Activated naive CD8-positive, alpha-beta T cell (primary cell): ENCODE results near the gene PODXL.
A peak's percentile ranks its signal among the peaks of the same experiment; 100 is the strongest.

Experiments
- H3K27ac Mint-ChIP-seq: one replicate; pipeline ENCODE4 v1.8.0; 2021; ENCODE audit warnings: mixed read lengths
- H3K27me3 Mint-ChIP-seq: one replicate; pipeline ENCODE4 v1.8.0; 2021; ENCODE audit warnings: mixed read lengths
- H3K36me3 Mint-ChIP-seq: one replicate; pipeline ENCODE4 v1.8.0; 2021; ENCODE audit warnings: mixed read lengths
- H3K4me1 Mint-ChIP-seq: one replicate; pipeline ENCODE4 v1.8.0; 2021; ENCODE audit warnings: low read depth, mixed read lengths
- H3K4me3 Mint-ChIP-seq: one replicate; pipeline ENCODE4 v1.8.0; 2021; ENCODE audit warnings: mild to moderate bottlenecking, mixed read lengths
- H3K9me3 Mint-ChIP-seq: one replicate; pipeline ENCODE4 v1.8.0; 2021; ENCODE audit warnings: low read depth, mixed read lengths

Gene PODXL

DNA sequence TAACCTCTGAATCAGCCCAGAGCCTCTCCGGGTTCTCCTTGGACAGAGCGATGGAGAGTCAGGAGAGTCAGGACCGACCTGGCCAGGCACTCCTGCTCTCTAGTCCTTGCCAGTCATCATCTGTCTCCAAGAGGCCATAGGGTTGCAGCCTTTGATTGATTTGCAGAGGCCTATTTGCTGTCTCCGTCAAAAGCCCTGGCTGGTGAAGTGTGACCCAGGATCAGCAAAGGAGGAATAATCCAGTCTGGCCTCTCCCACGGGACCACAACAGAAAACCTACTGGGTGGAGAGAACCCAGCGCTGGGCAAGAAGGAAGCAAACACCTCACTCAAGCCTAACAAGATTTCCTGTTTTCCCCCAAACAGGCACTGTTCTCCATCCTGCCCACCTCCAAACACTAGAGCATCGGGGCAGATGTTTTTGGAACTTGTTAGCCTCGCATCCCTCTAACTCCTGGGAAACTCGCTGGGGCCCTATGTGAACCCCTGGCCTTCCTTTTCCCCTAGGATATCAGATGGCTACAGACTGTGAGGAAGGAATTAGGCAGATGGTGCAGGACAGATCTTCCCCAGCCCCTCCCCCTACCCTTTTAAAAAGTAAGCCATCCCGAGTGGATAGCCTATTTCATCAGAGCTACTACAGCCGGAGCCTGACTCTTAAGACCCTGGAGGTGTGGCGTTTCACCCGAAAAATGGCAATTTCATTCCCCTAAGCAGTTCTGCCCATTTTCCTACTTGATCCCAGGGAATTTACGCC, 54.3 kb downstream of the PODXL start:
- peaks cover 41% of the 10 kb centered on the region for H3K4me1 Mint-ChIP-seq
- H3K4me3 Mint-ChIP-seq = no peak overlapping the region
- H3K36me3 Mint-ChIP-seq = no peaks in the 10 kb centered on the region
- no peaks in the 10 kb centered on the region for H3K9me3 Mint-ChIP-seq
- no peaks in the 10 kb centered on the region for H3K27me3 Mint-ChIP-seq
- H3K27ac Mint-ChIP-seq = peak overlapping the region; percentile 54

DNA sequence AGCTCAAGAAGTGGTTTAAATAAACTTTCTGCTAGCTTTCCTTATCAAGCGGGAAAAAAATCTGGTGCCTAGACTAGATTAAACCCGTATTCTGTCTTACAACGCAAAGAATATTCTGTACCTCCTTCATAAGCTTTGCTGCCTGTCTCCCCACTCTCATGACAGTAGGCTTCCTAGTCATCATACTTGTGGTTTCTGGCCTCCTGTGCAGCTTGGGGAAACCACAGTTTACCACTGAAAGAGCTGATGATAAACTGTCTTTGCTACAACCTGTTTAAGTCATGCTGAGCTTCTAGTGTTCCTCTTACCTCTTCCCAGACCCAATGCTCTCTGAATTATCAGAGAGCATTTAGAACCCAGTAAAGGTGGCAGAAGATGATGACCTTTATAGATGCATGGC, 55.0 kb downstream of the PODXL start:
- Mint-ChIP-seq H3K27ac (peak overlapping the region; percentile 84), H3K4me3 (peak overlapping the region; percentile 20), H3K27me3 (no peaks in the 10 kb centered on the region), H3K9me3 (no peaks in the 10 kb centered on the region), H3K36me3 (peaks cover 2% of the 10 kb centered on the region), H3K4me1 (peaks cover 41% of the 10 kb centered on the region)

DNA sequence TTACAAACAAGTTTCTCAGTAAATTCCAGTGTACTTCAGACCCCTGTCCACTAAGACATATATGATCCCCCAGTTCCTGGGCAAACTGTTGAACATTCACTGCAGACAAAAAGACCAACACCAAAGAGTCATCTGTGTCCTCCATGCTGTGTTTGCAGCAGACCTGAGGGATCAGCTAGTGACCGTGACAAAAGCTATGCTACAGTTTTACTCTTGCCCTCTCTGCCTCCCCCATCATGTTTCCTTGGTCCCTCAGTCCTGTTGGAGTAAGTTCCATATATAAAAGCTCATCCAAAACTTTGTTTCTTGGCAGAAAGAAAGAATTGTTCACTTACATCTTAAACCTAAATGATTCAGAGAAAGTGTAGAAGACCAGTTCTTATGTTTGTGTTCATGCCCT, 56.1 kb downstream of the PODXL start:
- H3K9me3 Mint-ChIP-seq = no peaks in the 10 kb centered on the region
- peaks cover 41% of the 10 kb centered on the region for H3K4me1 Mint-ChIP-seq
- H3K4me3 Mint-ChIP-seq = no peak overlapping the region
- peak overlapping the region; percentile 79 for H3K27ac Mint-ChIP-seq
- H3K36me3 Mint-ChIP-seq = peaks cover 2% of the 10 kb centered on the region
- no peaks in the 10 kb centered on the region for H3K27me3 Mint-ChIP-seq

DNA sequence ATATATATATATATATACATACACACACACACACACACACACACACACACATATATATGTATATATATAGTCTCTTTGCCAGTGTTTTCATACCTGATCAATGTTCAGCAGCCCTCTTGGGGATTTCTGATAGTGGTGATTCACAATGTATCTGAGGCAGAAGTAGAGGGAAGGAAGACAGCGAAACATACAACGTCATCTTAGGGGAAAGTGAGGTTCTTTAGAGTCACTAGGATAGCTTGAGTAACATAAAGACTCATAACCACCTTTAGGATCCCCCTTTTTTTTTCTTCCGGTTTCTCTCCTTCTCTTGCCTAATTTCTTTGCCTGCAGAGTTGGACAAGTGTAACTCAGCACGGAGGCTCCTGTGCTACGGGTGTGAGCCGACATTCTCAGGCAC, 56.6 kb downstream of the PODXL start:
- peak overlapping the region; percentile 37 for H3K27ac Mint-ChIP-seq

DNA sequence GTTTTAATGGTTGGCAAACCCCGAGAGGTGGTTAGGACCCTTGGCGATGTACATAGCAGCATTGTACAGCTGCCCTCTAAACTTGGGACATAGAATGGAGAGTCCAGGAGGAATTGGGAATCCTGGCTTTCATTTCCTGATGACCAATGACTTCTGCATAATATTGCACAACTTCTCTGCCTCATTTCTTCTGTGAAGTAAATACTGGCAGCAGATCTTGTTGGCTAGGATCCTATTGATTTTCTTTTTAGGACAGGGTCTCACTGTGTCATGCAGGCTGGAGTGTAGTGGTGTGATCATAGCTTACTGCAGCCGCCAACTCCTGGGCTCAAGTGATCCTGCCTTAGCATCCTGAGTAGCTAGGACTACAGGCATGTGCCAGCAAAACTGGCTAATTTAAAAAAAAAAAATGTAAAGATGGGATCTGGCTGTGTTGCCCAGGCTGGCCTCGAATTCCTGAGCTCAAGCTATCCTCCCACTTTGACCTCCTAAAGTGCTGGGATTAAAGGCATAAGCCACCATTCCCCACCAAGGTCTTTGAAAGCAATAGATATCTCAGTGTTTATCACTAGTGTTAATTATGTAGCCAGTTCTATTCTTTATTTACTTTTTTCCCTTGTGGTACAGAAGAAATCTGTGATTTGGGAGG, 58.1 kb downstream of the PODXL start:
- Mint-ChIP-seq H3K9me3 (no peaks in the 10 kb centered on the region), H3K27me3 (no peaks in the 10 kb centered on the region), H3K4me3 (no peak overlapping the region), H3K36me3 (peaks cover 5% of the 10 kb centered on the region), H3K27ac (no peak overlapping the region), H3K4me1 (peaks cover 34% of the 10 kb centered on the region)

More for the DNA sequence above, 56.6 kb downstream of the PODXL start:
- Mint-ChIP-seq H3K4me3 (no peak overlapping the region), H3K36me3 (peaks cover 5% of the 10 kb centered on the region), H3K4me1 (peaks cover 38% of the 10 kb centered on the region), H3K27me3 (no peaks in the 10 kb centered on the region), H3K9me3 (no peaks in the 10 kb centered on the region)

DNA sequence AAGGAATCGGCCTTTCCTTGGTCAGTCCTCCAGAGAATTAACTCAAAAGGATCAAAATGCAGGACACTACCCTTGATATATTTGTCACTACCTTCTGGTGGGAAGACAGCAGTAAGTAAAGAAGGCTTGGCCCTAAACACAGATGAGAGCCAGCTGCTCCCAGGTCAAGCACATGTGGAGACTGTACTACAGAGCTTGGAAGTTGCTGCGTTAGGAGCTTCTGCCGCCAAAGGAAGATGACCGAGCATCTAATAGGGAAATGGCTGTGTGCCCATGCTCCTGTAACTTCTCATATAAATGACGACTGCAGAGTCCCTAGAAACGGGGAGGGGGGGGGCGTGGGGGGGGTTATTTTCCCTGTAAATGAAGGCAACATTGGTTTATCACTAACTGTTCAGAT, 59.0 kb downstream of the PODXL start:
- Mint-ChIP-seq H3K4me1 (peaks cover 26% of the 10 kb centered on the region), H3K27ac (no peak overlapping the region), H3K4me3 (no peak overlapping the region), H3K36me3 (peaks cover 5% of the 10 kb centered on the region), H3K27me3 (no peaks in the 10 kb centered on the region), H3K9me3 (no peaks in the 10 kb centered on the region)

DNA sequence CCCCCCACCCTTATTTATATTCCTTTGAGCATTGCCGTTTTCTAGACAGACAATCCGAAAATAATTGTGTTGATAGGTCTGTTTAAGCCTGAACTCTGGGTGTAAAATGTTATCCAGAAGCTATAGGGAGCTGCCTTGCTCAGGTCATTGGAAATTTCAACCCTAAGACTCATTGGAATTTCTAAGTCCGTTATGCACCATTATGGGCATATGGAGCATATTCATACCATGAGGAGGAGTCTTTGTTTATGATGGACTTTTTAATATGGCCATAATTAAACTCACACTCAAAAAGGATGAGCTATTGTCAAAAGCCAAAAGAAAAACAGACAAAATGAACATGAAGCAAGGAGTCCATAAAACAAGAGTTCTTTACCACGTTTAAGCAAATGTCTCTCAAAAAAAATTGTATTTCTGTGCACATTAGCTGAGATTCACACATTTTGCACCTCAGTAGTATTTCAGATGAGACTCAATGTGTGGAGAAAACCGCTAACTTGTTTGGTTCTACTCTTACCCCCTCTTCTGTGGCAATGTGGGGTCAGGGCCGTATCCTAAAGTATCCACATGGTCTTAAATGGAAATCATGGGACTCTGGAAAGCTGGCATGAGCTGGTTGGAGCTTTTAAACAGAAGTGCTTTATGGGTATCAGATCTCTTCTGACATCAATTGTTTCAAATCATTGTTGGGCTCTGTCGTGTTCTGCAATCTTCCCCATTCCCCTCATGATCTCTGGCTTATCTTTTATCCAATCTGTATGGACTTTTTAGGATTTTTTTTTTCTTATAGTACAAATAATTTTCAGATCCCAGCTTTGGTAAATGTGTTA, 60.5 kb downstream of the PODXL start:
- Mint-ChIP-seq H3K27ac (no peak overlapping the region), H3K36me3 (peaks cover 5% of the 10 kb centered on the region), H3K4me1 (peaks cover 10% of the 10 kb centered on the region), H3K4me3 (no peak overlapping the region), H3K27me3 (no peaks in the 10 kb centered on the region), H3K9me3 (no peaks in the 10 kb centered on the region)

DNA sequence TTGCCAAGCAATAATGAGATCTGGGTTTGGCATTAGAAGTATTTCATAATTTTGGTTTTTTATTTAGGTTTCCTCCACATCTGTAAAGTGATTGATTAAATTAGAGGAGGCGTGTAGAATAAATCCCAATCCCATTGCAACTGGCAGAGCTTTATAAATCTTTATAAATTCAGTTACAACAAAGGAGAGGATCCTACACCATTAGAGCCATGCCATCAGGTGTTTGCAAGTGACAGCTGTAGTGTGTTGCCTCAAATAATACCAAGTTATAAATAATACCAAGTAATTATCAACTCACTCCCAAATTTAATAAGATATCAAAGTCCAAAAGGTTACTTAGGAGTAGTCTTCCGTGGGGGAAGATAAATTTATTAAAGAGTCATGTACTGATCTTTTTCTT, 62.2 kb downstream of the PODXL start:
- H3K4me1 Mint-ChIP-seq = no peaks in the 10 kb centered on the region
- no peaks in the 10 kb centered on the region for H3K27me3 Mint-ChIP-seq
- H3K4me3 Mint-ChIP-seq = no peak overlapping the region
- peaks cover 8% of the 10 kb centered on the region for H3K36me3 Mint-ChIP-seq
- H3K27ac Mint-ChIP-seq = no peak overlapping the region
- H3K9me3 Mint-ChIP-seq = no peaks in the 10 kb centered on the region

DNA sequence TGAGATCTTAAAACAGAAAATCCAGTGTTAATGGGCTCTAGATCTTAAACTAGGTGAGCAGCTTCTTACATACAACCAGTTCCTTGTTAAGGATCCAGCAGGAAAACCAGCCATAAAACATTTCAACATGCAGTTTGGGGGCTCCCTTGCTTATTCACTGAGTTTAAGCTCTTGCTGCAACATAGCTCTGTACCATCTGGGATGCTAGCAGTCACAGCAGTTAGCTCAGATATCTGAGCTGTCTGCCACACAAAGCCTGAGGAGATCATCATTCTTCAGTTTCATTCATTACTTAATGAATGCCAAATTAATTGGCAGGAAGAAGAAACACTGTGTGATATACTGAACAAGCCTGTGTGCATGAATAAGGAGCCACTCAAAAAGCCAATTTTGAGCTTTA, 62.8 kb downstream of the PODXL start:
- H3K9me3 Mint-ChIP-seq = no peaks in the 10 kb centered on the region
- H3K36me3 Mint-ChIP-seq = peaks cover 8% of the 10 kb centered on the region
- H3K27ac Mint-ChIP-seq = no peak overlapping the region
- H3K4me1 Mint-ChIP-seq = no peaks in the 10 kb centered on the region
- no peak overlapping the region for H3K4me3 Mint-ChIP-seq
- no peaks in the 10 kb centered on the region for H3K27me3 Mint-ChIP-seq

DNA sequence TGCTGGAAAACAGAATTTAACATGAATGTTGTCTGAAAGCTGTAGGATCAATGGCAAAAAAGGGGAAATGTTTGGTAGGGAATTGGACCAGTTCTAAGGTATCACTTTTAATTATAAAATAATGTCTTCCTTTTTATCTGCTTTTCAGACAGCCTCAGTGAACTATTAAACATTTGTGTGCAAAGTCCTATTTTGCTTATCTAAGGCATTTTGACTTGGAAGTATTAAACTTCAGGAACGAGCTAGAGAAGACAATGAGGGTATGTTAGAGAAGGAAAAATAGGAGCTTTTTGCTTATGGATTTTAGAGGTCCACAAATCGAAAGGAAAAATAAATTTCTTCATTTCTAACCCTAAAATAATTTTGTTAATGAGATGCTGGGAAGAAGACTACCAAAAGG, 63.3 kb downstream of the PODXL start:
- no peak overlapping the region for H3K4me3 Mint-ChIP-seq
- H3K27me3 Mint-ChIP-seq = no peaks in the 10 kb centered on the region
- H3K9me3 Mint-ChIP-seq = no peaks in the 10 kb centered on the region
- no peak overlapping the region for H3K27ac Mint-ChIP-seq
- H3K36me3 Mint-ChIP-seq = peaks cover 8% of the 10 kb centered on the region
- H3K4me1 Mint-ChIP-seq = no peaks in the 10 kb centered on the region

DNA sequence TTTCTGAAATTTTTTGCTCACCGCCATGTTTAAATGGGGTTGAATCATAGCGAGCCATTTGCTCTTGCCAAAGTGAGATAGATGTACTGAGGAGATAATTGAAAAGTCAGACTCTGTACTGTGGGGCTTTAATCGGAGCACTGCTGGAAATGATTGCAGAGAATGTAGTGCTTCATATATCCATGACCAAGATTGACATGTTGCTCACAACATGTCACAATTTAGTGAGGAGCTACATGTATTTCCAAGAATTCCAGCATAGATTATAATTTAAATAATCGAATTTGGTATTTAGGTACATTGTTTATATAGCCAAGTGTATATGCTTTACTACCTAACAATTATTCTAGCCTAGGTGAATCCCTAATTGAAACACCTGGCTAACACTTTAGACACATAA, 66.5 kb downstream of the PODXL start:
- no peak overlapping the region for H3K27ac Mint-ChIP-seq
- no peaks in the 10 kb centered on the region for H3K27me3 Mint-ChIP-seq
- peaks cover 3% of the 10 kb centered on the region for H3K36me3 Mint-ChIP-seq
- no peaks in the 10 kb centered on the region for H3K4me1 Mint-ChIP-seq
- no peak overlapping the region for H3K4me3 Mint-ChIP-seq
- no peaks in the 10 kb centered on the region for H3K9me3 Mint-ChIP-seq

DNA sequence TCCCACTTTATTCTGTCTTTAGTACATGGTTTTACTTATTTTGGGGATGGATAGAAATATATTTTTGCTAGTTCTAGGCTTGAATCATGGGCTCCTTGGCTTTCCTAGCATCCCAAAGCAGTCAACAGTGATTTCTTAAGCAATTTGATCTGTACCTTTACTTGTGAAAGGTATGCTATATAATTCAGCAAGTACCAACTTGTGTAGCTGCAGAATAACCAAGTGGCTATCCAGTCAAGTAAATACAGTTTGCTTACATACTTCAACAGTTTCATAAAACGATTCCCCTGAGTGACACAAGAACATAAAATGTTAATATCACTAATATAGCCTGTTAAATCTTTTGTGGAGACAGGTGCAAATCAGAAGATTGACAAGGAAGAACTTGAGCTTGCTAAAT, 67.2 kb downstream of the PODXL start:
- Mint-ChIP-seq H3K9me3 (no peaks in the 10 kb centered on the region), H3K27ac (no peak overlapping the region), H3K4me3 (no peak overlapping the region), H3K4me1 (no peaks in the 10 kb centered on the region), H3K27me3 (no peaks in the 10 kb centered on the region), H3K36me3 (peaks cover 3% of the 10 kb centered on the region)

DNA sequence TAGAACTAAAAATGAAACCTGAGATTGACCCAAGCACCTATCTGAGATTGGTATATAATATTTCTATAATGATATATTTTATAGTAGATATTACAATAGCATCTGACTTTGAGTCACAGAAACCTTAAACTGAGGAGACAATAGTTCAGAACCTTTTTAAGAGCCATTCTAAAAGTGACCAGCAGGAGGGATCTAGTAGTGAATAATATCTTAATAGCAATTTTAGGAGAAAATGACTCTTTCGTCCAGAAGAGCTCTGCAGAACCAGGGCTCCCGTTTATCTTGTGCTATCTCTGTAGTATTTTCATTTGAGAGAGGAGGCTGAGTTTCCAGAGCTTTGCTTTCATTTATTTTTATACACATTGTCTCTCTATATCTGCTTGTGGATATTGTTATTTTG, 68.1 kb downstream of the PODXL start:
- no peaks in the 10 kb centered on the region for H3K27me3 Mint-ChIP-seq
- no peak overlapping the region for H3K27ac Mint-ChIP-seq

DNA sequence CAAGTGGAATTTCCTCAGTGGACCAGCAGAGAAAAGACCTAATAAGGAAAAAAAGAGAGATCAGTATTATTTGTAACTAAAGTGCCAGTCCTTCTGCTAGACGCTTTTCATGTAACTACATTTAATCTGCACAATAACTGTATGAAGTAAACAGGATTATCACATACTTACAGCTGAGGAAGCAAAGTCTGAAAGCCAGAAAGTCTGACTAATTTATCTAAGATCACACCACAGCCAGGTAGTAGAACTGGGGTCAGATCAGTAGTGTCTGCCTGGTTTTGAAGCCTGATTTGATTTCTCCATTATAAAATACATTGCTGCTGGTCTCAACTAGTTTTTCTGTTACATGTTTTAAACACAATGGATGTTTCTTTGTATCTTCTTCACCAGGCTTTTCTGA, 69.2 kb downstream of the PODXL start:
- Mint-ChIP-seq H3K36me3 (peaks cover 3% of the 10 kb centered on the region), H3K4me1 (no peaks in the 10 kb centered on the region), H3K27ac (no peak overlapping the region), H3K9me3 (no peaks in the 10 kb centered on the region), H3K27me3 (no peaks in the 10 kb centered on the region), H3K4me3 (no peak overlapping the region)

More for the DNA sequence above, 68.1 kb downstream of the PODXL start:
- Mint-ChIP-seq H3K36me3 (peaks cover 3% of the 10 kb centered on the region), H3K4me3 (no peak overlapping the region), H3K9me3 (no peaks in the 10 kb centered on the region), H3K4me1 (no peaks in the 10 kb centered on the region)

DNA sequence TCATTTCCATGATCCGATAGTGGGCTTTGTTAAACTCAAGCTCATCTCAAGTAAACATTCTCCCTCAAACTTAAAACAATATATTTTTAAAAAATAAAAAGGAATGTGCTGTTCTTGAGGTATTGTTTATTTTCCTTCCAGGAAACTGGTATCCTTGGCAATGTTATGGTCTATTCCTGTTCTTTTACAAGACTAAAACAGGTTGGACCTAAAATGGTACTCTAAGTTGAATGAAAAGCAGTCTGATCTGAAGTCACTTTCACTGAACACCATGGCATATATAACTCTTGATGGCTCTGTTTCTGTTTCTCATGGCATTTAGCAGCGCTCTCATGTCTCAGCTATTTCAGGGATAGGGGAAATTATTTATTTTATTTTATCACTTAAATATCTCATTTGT, 70.1 kb downstream of the PODXL start:
- Mint-ChIP-seq H3K4me3 (no peak overlapping the region), H3K27ac (no peak overlapping the region), H3K9me3 (no peaks in the 10 kb centered on the region), H3K4me1 (no peaks in the 10 kb centered on the region), H3K27me3 (no peaks in the 10 kb centered on the region), H3K36me3 (peaks cover 3% of the 10 kb centered on the region)
